BLaER1 (cell line): ENCODE results near the gene CHST8.

Source experiments
- H3K27ac ChIP-seq: shearing (Covaris generic); formaldehyde crosslinking; 2 replicates; pipeline ENCODE4 v1.8.1; 2022
- H3K27me3 ChIP-seq: shearing (Covaris generic); formaldehyde crosslinking; 2 replicates; pipeline ENCODE4 v1.8.1; 2022
- H3K36me3 ChIP-seq: shearing (Covaris generic); formaldehyde crosslinking; 2 replicates; pipeline ENCODE4 v1.8.1; 2022
- H3K4me1 ChIP-seq: shearing (Covaris generic); formaldehyde crosslinking; 2 replicates; pipeline ENCODE4 v1.8.1; 2022
- H3K4me2 ChIP-seq: shearing (Covaris generic); formaldehyde crosslinking; 2 replicates; pipeline ENCODE4 v1.8.1; 2022
- H3K4me3 ChIP-seq: shearing (Covaris generic); formaldehyde crosslinking; 2 replicates; pipeline ENCODE4 v1.8.1; 2022
- H3K9ac ChIP-seq: shearing (Covaris generic); formaldehyde crosslinking; 2 replicates; pipeline ENCODE4 v1.8.1; 2022
- H3K9me3 ChIP-seq: shearing (Covaris generic); formaldehyde crosslinking; 2 replicates; pipeline ENCODE4 v1.8.1; 2022
- H4K20me1 ChIP-seq: shearing (Covaris generic); formaldehyde crosslinking; 2 replicates; pipeline ENCODE4 v1.8.1; 2022
- Cebpa-rat ChIP-seq: shearing (Covaris generic); IDR thresholded peaks from 2 replicates; pipeline ENCODE4 v1.8.1; 2022

Gene CHST8

DNA sequence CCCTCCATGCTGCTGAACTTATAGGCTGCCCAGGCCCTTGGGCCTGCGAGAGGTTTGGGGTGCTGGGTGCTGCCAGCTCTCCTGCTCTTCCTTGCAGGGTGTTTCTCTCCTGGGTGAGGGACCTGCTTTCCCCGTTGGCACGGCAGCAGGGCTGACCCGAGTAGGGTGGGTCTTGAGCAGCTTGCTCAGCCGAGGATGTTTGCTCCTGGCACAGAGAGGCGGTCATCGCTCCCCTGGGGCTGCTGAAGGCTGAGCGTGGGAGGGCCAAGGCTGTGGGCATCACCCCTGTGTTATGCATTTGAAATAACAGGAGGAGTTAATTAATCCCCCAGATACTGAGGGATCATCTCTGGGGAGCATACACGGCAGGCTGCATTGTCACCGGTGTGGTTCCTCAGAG lies 180.2 kb downstream of the CHST8 start:
- Histone ChIP-seq H3K4me1 (peaks cover 45% of the 10 kb centered on the region), H3K27me3 (no peaks in the 10 kb centered on the region), H3K9me3 (no peaks in the 10 kb centered on the region), H3K27ac (peak overlapping the region; percentile 51; the same call in 1 of the 2 replicates), H3K36me3 (peaks cover 73% of the 10 kb centered on the region), H3K9ac (0 out of 2 replicates have a peak overlapping the region, but pooled peaks have one; percentile 34), H3K4me2 (peak overlapping the region; percentile 49), H4K20me1 (peaks cover 80% of the 10 kb centered on the region), H3K4me3 (no peak overlapping the region)
- no peak for TF ChIP-seq Cebpa-rat

DNA sequence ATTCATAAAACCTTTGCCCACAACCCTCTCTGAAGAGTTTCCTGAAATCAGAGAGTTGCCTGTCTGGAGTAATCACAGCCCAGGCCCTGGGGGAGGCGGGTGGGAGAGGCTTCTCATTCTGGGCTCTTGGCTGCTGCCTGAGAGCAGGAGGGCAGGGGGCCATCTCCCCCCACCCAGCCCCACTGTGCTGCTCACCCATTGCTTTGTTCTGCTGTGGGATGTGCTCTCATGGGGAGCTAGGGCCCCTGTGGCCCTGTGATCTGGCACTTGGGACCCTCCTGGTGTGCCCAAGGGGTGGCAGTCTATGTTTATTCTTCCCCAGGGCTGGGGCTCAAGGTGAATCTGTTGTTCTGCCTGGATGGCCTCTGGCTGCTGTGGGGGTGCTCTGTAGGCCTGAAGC lies 181.0 kb downstream of the CHST8 start:
- H3K27ac ChIP-seq = no peak overlapping the region
- H3K4me3 ChIP-seq = no peak overlapping the region
- no peak for TF ChIP-seq Cebpa-rat
- H3K4me1 ChIP-seq = peaks cover 53% of the 10 kb centered on the region
- 0 out of 2 replicates have a peak overlapping the region, but pooled peaks have one; percentile 1 for H3K9ac ChIP-seq
- peaks cover 80% of the 10 kb centered on the region for H4K20me1 ChIP-seq
- no peaks in the 10 kb centered on the region for H3K9me3 ChIP-seq
- peaks cover 81% of the 10 kb centered on the region for H3K36me3 ChIP-seq
- H3K4me2 ChIP-seq = no peak overlapping the region
- no peaks in the 10 kb centered on the region for H3K27me3 ChIP-seq

DNA sequence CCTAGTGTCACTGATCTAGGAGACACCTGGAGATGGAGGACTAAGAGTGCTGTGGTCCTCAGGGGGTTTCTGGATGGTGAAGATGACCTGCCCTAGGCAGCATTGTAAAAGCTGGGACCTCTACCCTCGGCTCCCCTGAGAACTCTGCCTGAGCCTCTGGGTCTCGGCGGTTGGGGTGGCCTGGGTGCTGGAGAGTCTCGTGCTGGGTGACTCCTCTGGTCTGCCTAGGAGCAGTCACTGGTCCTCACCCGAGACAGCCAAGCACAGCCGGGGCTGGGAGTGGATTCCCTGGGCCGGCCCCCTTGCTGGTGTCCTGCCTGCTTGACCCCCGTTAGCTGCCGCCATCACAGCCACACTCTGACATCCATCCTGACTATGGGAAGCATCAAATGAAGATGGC lies 181.6 kb downstream of the CHST8 start:
- H4K20me1 ChIP-seq = peaks cover 85% of the 10 kb centered on the region
- no peak overlapping the region for H3K4me2 ChIP-seq
- H3K4me3 ChIP-seq = no peak overlapping the region
- TF ChIP-seq Cebpa-rat = no peak
- no peaks in the 10 kb centered on the region for H3K27me3 ChIP-seq
- H3K36me3 ChIP-seq = peaks cover 87% of the 10 kb centered on the region
- H3K9ac ChIP-seq = 0 out of 2 replicates have a peak overlapping the region, but pooled peaks have one; percentile 1
- no peaks in the 10 kb centered on the region for H3K9me3 ChIP-seq
- H3K27ac ChIP-seq = no peak overlapping the region
- H3K4me1 ChIP-seq = peaks cover 56% of the 10 kb centered on the region

DNA sequence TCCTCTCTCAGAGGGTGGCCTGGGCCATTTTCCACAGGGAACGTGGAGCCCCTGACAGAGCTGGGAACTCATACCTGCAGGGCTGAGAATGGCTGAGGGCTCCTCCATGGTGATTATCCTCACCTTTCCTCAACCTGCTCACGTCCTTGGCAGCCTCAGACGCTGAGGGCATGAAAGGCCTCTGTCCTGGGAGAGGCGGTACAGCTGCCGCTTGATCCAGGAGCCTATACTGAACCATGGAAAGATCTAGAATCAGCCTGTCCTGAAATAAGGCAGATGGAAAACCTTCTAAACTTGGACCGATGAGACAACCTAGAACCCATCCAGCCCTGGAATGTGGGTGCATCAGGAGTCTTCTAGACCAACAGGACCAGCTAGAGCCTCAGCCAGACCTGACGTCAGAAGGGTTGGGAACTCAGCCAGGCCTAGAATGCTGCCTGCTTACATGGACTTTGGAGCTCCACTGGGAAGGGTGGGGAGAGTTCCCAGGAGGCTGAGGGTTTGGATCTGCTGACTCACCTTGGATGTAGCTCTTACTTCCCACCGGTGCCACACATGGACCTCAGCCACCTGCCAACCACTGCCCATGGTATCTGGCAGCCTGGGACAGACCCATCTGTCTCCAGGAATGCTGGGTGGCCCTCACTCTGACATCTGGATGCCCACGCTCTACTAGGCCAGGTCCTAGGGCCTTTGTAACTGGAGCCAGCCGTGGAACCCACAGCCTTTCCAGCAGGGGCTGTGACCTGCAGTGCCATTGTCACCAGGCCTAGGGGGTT lies 182.5 kb downstream of the CHST8 start:
- no peak overlapping the region for H3K9ac ChIP-seq
- no peak overlapping the region for H3K4me3 ChIP-seq
- H3K36me3 ChIP-seq = peaks cover 94% of the 10 kb centered on the region
- H3K27ac ChIP-seq = no peak overlapping the region
- H3K9me3 ChIP-seq = no peaks in the 10 kb centered on the region
- H3K4me2 ChIP-seq = no peak overlapping the region
- H3K27me3 ChIP-seq = no peaks in the 10 kb centered on the region
- peaks cover 79% of the 10 kb centered on the region for H4K20me1 ChIP-seq
- H3K4me1 ChIP-seq = peaks cover 48% of the 10 kb centered on the region
- TF ChIP-seq Cebpa-rat = no peak

DNA sequence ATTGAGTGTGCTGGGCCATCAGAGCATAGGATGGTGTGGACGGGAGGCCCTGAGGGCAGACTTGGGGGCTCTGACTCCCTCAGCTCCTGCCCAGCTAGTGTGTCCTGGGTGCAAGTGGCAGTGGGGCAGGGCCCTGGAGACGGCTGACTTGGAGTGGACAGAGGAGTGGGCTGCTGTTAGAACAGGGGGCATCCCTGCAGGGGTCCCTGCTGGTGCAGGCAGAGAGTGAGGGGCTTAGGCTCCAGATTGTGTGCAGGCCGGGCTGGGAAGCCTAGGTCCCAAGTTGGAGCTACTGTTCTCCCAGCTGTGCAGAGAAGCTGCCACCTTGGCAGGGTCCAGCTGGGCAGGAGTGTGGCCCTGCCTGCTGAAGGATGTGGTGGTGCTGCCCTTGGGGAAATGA lies 183.6 kb downstream of the CHST8 start:
- TF ChIP-seq Cebpa-rat = no peak
- Histone ChIP-seq H3K4me3 (no peak overlapping the region), H3K36me3 (peaks cover 99% of the 10 kb centered on the region), H3K4me1 (peaks cover 37% of the 10 kb centered on the region), H3K9ac (no peak overlapping the region), H3K9me3 (no peaks in the 10 kb centered on the region), H4K20me1 (peaks cover 79% of the 10 kb centered on the region), H3K27ac (no peak overlapping the region), H3K4me2 (no peak overlapping the region), H3K27me3 (no peaks in the 10 kb centered on the region)

DNA sequence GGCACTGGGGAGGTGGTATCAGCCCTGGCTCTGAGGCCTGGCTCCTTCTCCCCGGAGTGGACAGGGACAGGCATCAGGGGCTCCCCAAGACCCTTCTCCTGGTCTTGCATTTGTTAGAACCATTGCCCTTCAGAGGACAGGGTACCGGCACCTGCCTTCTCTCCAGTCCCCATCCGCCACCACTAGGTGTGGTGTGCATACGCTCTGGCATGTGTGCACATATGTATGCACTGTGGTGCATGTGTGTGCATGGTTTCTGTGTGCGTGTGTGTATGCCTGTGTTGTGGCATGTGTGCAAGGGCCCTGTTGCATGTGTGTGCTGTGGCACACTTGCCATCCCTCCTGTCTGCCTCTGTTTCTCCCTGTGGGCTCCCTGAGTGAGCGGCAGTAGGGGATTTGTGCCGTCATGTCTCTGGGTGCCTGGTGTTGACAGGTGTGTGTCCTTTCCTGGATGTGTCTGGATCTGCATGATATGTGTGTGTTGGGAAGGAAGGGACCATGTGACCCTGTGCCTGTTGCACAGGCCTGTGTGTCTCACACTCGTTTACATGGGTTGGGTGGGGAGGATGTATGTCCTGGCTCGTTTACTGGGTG lies 184.2 kb downstream of the CHST8 start:
- Histone ChIP-seq H4K20me1 (peaks cover 79% of the 10 kb centered on the region), H3K4me3 (no peak overlapping the region), H3K27me3 (no peaks in the 10 kb centered on the region), H3K36me3 (peaks cover 99% of the 10 kb centered on the region), H3K9me3 (no peaks in the 10 kb centered on the region), H3K9ac (no peak overlapping the region), H3K4me1 (peaks cover 32% of the 10 kb centered on the region), H3K27ac (no peak overlapping the region), H3K4me2 (no peak overlapping the region)
- TF ChIP-seq Cebpa-rat = no peak

DNA sequence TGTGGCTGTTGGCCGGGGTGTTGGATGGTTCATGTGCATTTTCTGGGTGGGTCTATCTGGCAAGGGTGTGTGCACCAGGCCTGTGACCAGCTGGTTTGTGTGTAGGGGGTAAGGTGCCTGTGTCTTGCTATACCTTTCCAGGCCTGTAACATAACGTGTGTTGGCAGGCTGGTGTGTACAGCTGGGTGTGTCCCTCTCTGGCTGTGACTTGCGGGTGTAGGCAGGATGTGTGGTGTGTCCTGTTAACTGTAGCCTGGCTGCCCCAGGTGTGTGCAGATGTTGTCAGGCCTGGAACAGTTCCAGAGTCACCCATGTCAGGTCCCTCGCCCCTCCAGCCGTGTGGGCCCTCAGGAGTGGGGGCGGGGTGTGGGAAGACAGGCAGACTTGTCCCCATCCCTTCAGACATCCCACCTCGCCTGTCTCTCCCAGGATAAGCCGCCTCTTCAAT lies 184.7 kb downstream of the CHST8 start:
- TF ChIP-seq Cebpa-rat = no peak
- H3K4me1 ChIP-seq = peaks cover 26% of the 10 kb centered on the region
- H3K4me2 ChIP-seq = no peak overlapping the region
- H3K36me3 ChIP-seq = peaks cover 98% of the 10 kb centered on the region
- H3K9ac ChIP-seq = no peak overlapping the region
- no peak overlapping the region for H3K27ac ChIP-seq
- no peaks in the 10 kb centered on the region for H3K27me3 ChIP-seq
- H3K4me3 ChIP-seq = no peak overlapping the region
- peaks cover 74% of the 10 kb centered on the region for H4K20me1 ChIP-seq
- H3K9me3 ChIP-seq = no peaks in the 10 kb centered on the region

DNA sequence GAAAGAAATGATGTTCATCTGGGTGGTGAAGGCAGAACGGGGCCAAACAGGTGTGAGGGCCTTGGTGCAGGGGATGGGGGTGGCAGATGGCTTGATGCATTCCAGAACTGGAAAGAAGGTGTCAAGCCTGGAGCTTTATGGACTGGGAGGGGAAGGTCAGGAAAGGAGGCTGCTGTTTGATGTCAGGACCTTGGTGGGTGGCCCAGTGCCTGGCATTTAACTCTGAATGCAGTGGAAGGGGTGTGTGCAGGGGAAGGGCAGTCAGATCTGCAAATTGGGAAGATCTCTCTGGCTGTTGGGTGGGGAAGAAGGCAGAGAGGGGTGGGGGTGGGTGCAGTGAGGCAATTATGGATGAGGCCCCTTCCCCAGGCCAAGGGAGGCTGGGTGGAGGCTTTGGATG lies 186.6 kb downstream of the CHST8 start:
- H3K4me1 ChIP-seq = peaks cover 13% of the 10 kb centered on the region; the same call in 1 of the 2 replicates
- H3K27ac ChIP-seq = no peak overlapping the region
- H3K4me3 ChIP-seq = no peak overlapping the region
- TF ChIP-seq Cebpa-rat = no peak
- H3K27me3 ChIP-seq = no peaks in the 10 kb centered on the region
- peaks cover 60% of the 10 kb centered on the region for H4K20me1 ChIP-seq
- H3K36me3 ChIP-seq = peaks cover 98% of the 10 kb centered on the region
- no peak overlapping the region for H3K9ac ChIP-seq
- no peaks in the 10 kb centered on the region for H3K9me3 ChIP-seq
- H3K4me2 ChIP-seq = no peak overlapping the region

DNA sequence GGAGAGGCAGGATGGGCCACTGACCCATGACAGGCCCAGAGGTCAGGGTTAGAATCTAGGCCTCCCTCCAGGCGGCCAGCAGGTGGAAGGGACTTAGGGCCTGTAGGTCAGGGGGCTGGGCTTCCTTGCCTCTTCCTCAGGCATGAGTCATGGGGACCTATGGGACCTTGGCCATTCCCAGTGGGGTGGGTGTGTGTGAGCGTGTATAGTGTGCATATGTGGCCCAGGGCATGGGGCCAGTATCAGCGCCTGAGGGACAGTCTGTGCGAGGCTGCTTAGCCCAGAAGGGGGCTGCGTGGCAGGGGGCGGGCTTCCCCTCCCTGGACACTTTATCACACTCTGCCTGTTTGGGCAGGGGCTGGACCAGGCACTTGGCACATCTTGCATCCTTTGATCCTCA lies 188.2 kb downstream of the CHST8 start:
- H3K27ac ChIP-seq = no peak overlapping the region
- no peaks in the 10 kb centered on the region for H3K9me3 ChIP-seq
- H3K4me2 ChIP-seq = no peak overlapping the region
- no peak overlapping the region for H3K9ac ChIP-seq
- H3K4me3 ChIP-seq = no peak overlapping the region
- peaks cover 51% of the 10 kb centered on the region for H4K20me1 ChIP-seq
- no peak for TF ChIP-seq Cebpa-rat
- H3K36me3 ChIP-seq = peaks cover 97% of the 10 kb centered on the region
- peaks cover 17% of the 10 kb centered on the region; the same call in 1 of the 2 replicates for H3K4me1 ChIP-seq
- no peaks in the 10 kb centered on the region for H3K27me3 ChIP-seq

DNA sequence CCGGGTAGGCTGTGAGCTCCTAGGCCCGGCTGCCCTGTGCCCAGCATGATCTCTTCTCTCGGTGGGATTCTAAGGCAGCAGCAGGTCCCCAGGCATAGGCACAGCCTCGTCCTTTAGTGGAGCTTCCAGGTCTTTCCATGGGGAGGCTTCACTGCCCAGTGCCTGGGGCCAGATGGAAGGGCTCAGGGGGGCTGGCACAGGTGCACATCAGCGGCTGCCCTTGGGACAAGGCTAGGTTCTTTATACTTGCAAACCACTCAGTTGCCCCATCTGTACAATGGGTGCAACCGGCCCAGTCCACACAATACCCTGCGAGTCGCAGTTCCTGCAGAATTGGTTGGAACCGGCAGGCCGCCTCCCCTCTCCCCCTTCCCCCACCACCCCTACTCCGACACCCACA lies 189.1 kb downstream of the CHST8 start:
- no peak overlapping the region for H3K27ac ChIP-seq
- H3K4me1 ChIP-seq = peaks cover 23% of the 10 kb centered on the region
- H3K9ac ChIP-seq = no peak overlapping the region
- H4K20me1 ChIP-seq = peaks cover 42% of the 10 kb centered on the region
- H3K4me3 ChIP-seq = no peak overlapping the region
- no peaks in the 10 kb centered on the region for H3K27me3 ChIP-seq
- no peak for TF ChIP-seq Cebpa-rat
- H3K9me3 ChIP-seq = no peaks in the 10 kb centered on the region
- H3K4me2 ChIP-seq = no peak overlapping the region
- H3K36me3 ChIP-seq = peaks cover 88% of the 10 kb centered on the region
